GM21786 (cell line): ENCODE data around the gene PYDC2.
"Not testable (repeated sequence)": the region's sequence is repeated elsewhere in the genome, so short reads cannot be mapped to it uniquely, and the experiment has no call there.

Experiments
- ATAC-seq: cut with Tn5 transposase; IDR thresholded peaks from one replicate; pipeline ENCODE4 v1.9.1; 2021; ENCODE audit not compliant: unreplicated experiment

The PYDC2 gene

GRCh38 chr3:191460360-191460759, 603 bp upstream of the PYDC2 start:
- no peak for ATAC-seq

- no peak for ATAC-seq
These were observed 9.1 kb downstream of the PYDC2 start for GRCh38 chr3:191470080-191470479.

- no peak for ATAC-seq
These were observed 9.6 kb downstream of the PYDC2 start for GRCh38 chr3:191470545-191470944.

- no peak for ATAC-seq
These were observed 12.8 kb downstream of the PYDC2 start for GRCh38 chr3:191473661-191474198.

- ATAC-seq, result no peak
These were observed 15.3 kb downstream of the PYDC2 start for GRCh38 chr3:191476066-191476772.

GRCh38 chr3:191483994-191484393, 23.0 kb downstream of the PYDC2 start:
- not testable (repeated sequence) for ATAC-seq

GRCh38 chr3:191484461-191484860, 23.5 kb downstream of the PYDC2 start:
- ATAC-seq, result no peak

- ATAC-seq, result no peak
These were observed 31.6 kb downstream of the PYDC2 start for GRCh38 chr3:191492601-191493000.

GRCh38 chr3:191493336-191493735, 32.4 kb downstream of the PYDC2 start:
- ATAC-seq, result no peak

GRCh38 chr3:191499307-191500080, 38.5 kb downstream of the PYDC2 start:
- no peak for ATAC-seq

GRCh38 chr3:191500892-191501291, 39.9 kb downstream of the PYDC2 start:
- ATAC-seq, result no peak

GRCh38 chr3:191502583-191502982, 41.6 kb downstream of the PYDC2 start:
- ATAC-seq, result no peak

- no peak for ATAC-seq
These were observed 48.1 kb downstream of the PYDC2 start for GRCh38 chr3:191509078-191509477.
